HFFc6 (cell line): ENCODE data around the gene TNFSF13. TPM values are rescaled to one million over a fixed set of nuclear protein-coding genes. Genes with fewer than 3 reads are reported as not detected.
A peak's percentile ranks its signal among the peaks of the same experiment; 100 is the strongest.

Experiments used
- DNase-seq: peaks from one replicate; pipeline ENCODE4 v3.0.0-alpha.2; 2018
- H3K27ac Mint-ChIP-seq: 2 replicates; pipeline ENCODE4 v1.8.0; 2020; ENCODE audit warnings: mild to moderate bottlenecking, mixed read lengths
- H3K27me3 Mint-ChIP-seq: 2 replicates; pipeline ENCODE4 v1.8.0; 2021; ENCODE audit warnings: mild to moderate bottlenecking, moderate library complexity, mixed read lengths; ENCODE audit not compliant: insufficient read depth
- H3K36me3 Mint-ChIP-seq: 2 replicates; pipeline ENCODE4 v1.8.0; 2021; ENCODE audit warnings: low read depth, mixed read lengths
- H3K4me1 Mint-ChIP-seq: 2 replicates; pipeline ENCODE4 v1.8.0; 2020; ENCODE audit warnings: low read depth, mixed read lengths
- H3K4me3 Mint-ChIP-seq: 2 replicates; pipeline ENCODE4 v1.8.0; 2020; ENCODE audit warnings: mild to moderate bottlenecking, moderate library complexity, mixed read lengths
- H3K9me3 Mint-ChIP-seq: 2 replicates; pipeline ENCODE4 v1.8.0; 2020; ENCODE audit warnings: mild to moderate bottlenecking, mixed read lengths
- CTCF ChIP-seq: fragments of 200-600 bp; sonication (generic); IDR thresholded peaks from 2 replicates; pipeline ENCODE4 v1.5.0; 2021; ENCODE audit warnings: antibody characterized with exemption, mild to moderate bottlenecking
- total RNA-seq, 6 experiments: library from RNA; stranded (reverse); fragmentation: NEBNext Ultra II Directional; extraction: Animal tissue kit (Norgen Biotek cat#: 25700); gene quantifications; 2 replicates in 1 of 6; 3 replicates in 5 of 6; pipeline ENCODE4 v1.2.3, GENCODE V29; 2021

Gene TNFSF13
- total RNA-seq, 6 experiments from 2014 or later = 1.2 to 2.8 (median 1.5) TPM

GRCh38 chr17:7587420-7588151, 29.0 kb downstream of the TNFSF13 start:
- H3K36me3 Mint-ChIP-seq = peaks cover 26% of the 10 kb centered on the region
- peak; percentile 97 for DNase-seq
- TF ChIP-seq CTCF = peak; percentile 36; the same call in 1 of the 2 replicates
- peak overlapping the region; percentile 94 for H3K27ac Mint-ChIP-seq
- no peaks in the 10 kb centered on the region for H3K9me3 Mint-ChIP-seq
- H3K27me3 Mint-ChIP-seq = peaks cover 9% of the 10 kb centered on the region
- H3K4me1 Mint-ChIP-seq = peaks cover 71% of the 10 kb centered on the region
- peak overlapping the region; percentile 75 for H3K4me3 Mint-ChIP-seq

GRCh38 chr17:7588553-7589203, 30.1 kb downstream of the TNFSF13 start:
- Mint-ChIP-seq H3K4me3 (peak overlapping the region; percentile 75), H3K4me1 (peaks cover 71% of the 10 kb centered on the region), H3K9me3 (no peaks in the 10 kb centered on the region), H3K36me3 (peaks cover 26% of the 10 kb centered on the region), H3K27me3 (peaks cover 8% of the 10 kb centered on the region), H3K27ac (peak overlapping the region; percentile 94)
- no peak for TF ChIP-seq CTCF
- DNase-seq = no peak

GRCh38 chr17:7589204-7589868, 30.8 kb downstream of the TNFSF13 start:
- Mint-ChIP-seq H3K4me3 (peak overlapping the region; percentile 60), H3K4me1 (peaks cover 72% of the 10 kb centered on the region), H3K9me3 (no peaks in the 10 kb centered on the region), H3K36me3 (peaks cover 27% of the 10 kb centered on the region), H3K27ac (peak overlapping the region; percentile 94), H3K27me3 (peaks cover 7% of the 10 kb centered on the region)
- DNase-seq = peak; percentile 78
- peak; percentile 95 for TF ChIP-seq CTCF

GRCh38 chr17:7589891-7590691, 31.5 kb downstream of the TNFSF13 start, which contains the start of gene SOX15:
Gene SOX15 (minus strand): TSS chr17:7590094. CDS start chr17:7589676, 418 bp downstream.
- peaks cover 24% of the 10 kb centered on the region for H3K36me3 Mint-ChIP-seq
- peaks cover 66% of the 10 kb centered on the region for H3K4me1 Mint-ChIP-seq
- no peak for TF ChIP-seq CTCF
- H3K4me3 Mint-ChIP-seq = peak within 1 kb of the TSS; percentile 75
- no peaks in the 10 kb centered on the region for H3K9me3 Mint-ChIP-seq
- H3K27ac Mint-ChIP-seq = peak within 1 kb of the TSS; percentile 94
- H3K27me3 Mint-ChIP-seq = peaks cover 7% of the 10 kb centered on the region
- peak; percentile 55 for DNase-seq

- TF ChIP-seq CTCF = no peak
- peak; percentile 57 for DNase-seq
- peaks cover 7% of the 10 kb centered on the region for H3K27me3 Mint-ChIP-seq
- no peaks in the 10 kb centered on the region for H3K9me3 Mint-ChIP-seq
- H3K4me1 Mint-ChIP-seq = peaks cover 63% of the 10 kb centered on the region
- H3K27ac Mint-ChIP-seq = peak overlapping the region; percentile 92
- peak overlapping the region; percentile 75 for H3K4me3 Mint-ChIP-seq
- peaks cover 29% of the 10 kb centered on the region for H3K36me3 Mint-ChIP-seq
Observed at GRCh38 chr17:7590743-7591142, 32.2 kb downstream of the TNFSF13 start.
